GM13977 (cell line): Measurements from ENCODE around the gene NANS.

Experiments
- DNase-seq: peaks from one replicate; pipeline ENCODE4 v3.0.0; 2012; ENCODE audit warnings: low spot score
- in situ Hi-C: fragments of 300-500 bp; cut with MboI; formaldehyde crosslinking; loops from one replicate; pipeline ENCODE4 v1.12.0; 2022; ENCODE audit warnings: low sequenced_read_pairs, low pct_unique_long_range_greater_than_20kb, mixed read lengths, inconsistent platforms; ENCODE audit not compliant: unreplicated experiment
- TF ChIP-seq, protein P1 (sequence below): IDR thresholded peaks from 2 replicates; pipeline ENCODE4 v1.5.1; 2012; ENCODE audit warnings: mild to moderate bottlenecking, control low read depth; ENCODE audit not compliant: insufficient read depth; ENCODE audit errors: extremely low read depth, missing control alignments

The NANS gene, protein sequence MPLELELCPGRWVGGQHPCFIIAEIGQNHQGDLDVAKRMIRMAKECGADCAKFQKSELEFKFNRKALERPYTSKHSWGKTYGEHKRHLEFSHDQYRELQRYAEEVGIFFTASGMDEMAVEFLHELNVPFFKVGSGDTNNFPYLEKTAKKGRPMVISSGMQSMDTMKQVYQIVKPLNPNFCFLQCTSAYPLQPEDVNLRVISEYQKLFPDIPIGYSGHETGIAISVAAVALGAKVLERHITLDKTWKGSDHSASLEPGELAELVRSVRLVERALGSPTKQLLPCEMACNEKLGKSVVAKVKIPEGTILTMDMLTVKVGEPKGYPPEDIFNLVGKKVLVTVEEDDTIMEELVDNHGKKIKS

DNA sequence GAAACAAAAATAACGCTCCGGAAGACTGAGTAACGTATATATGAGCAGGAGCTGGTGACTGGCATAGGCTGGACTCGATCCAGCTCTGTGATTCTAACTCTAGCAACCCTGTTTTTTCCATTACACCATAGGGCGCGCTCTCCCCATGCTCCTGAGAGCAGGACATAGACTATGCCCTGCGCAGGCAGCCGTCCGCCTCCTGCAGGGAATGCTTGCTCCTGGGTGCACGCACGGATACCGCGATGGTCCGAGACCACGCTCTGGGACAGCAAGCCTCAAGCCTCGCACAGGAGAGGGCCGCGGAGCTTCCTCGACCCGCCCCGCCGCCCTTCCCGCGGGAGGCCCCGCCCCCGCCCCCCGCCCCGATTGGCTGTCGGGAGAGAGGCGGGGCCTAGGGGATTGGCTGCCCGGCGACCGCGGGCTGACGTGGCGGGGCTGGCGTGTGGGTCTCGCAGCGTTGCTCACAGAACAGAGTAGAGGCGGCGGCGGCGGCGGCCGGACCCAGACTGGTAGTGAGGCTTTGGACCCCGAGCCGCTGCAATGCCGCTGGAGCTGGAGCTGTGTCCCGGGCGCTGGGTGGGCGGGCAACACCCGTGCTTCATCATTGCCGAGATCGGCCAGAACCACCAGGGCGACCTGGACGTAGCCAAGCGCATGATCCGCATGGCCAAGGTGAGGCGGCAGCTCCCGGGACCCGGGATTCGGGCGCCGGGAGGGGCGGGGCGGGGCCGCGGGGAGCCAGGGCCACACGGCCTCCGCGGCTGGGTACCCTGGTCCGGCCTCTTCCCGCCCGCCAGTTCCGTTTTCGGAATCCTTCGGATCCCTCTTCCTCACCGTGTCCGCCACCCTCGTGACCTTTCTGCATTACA, at the start of gene NANS:
NANS (plus strand) TSS at position 464 of the 869 bp plus-strand sequence; CDS start at position 541, 77 bp downstream.
- in situ Hi-C loops = no loop called here

DNA sequence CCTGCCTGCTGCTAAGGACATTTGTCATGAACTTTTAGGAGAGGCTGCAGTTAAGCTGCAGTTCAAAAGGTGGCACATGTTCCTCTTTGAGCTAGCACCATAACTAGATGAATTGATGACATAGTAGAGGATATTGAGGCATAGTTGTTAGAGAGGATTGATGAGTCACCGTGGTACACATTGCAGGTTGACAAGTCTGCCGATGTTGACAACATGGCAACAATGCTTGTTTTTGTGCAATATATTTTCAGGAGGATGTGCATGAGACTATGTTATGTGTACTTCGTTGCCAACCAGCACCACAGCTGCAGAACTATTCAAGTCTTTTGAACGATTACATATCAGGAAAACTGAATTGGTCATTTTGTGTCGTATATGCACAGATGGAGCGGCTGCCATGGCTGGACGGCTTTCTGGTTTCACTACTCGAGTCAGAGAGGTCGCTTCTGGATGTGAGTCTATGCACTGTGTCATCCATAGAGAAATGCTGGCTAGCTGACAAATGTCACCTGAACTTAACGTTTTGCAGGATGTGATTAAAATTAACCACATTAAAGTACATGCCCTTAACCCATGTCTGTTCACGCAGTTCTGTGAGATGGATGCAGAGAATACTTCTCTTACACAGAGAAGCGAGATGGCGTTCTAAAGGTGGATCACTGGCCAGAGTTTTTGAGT, 49.1 kb upstream of the NANS start:
- TF ChIP-seq, protein P1, sequence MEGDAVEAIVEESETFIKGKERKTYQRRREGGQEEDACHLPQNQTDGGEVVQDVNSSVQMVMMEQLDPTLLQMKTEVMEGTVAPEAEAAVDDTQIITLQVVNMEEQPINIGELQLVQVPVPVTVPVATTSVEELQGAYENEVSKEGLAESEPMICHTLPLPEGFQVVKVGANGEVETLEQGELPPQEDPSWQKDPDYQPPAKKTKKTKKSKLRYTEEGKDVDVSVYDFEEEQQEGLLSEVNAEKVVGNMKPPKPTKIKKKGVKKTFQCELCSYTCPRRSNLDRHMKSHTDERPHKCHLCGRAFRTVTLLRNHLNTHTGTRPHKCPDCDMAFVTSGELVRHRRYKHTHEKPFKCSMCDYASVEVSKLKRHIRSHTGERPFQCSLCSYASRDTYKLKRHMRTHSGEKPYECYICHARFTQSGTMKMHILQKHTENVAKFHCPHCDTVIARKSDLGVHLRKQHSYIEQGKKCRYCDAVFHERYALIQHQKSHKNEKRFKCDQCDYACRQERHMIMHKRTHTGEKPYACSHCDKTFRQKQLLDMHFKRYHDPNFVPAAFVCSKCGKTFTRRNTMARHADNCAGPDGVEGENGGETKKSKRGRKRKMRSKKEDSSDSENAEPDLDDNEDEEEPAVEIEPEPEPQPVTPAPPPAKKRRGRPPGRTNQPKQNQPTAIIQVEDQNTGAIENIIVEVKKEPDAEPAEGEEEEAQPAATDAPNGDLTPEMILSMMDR = no peak
- DNase-seq = no peak
- in situ Hi-C loops = no loop called here

More for the DNA sequence above, at the start of gene NANS:
- DNase-seq = peak; percentile 98
- TF ChIP-seq, protein P1 = no peak

DNA sequence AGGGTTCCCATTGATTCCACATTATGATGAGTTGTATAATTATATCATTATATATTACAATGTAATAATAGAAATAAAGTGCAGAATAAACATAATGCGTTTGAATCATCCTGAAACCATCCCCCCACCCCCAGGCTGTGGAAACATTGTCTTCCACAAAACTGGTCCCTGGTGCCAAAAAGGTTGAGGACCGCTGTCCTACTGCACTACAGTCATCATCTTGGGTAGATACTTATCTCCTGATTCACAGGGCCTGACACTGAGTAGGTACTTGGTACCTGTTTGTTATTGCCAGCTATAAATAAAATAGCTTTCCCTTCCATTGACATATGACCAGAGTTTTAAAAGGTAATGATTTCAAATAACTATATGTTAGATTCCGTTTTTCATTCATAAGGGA, 47.8 kb upstream of the NANS start:
- in situ Hi-C loops = no loop called here
- no peak for DNase-seq
- TF ChIP-seq, protein P1 = no peak

DNA sequence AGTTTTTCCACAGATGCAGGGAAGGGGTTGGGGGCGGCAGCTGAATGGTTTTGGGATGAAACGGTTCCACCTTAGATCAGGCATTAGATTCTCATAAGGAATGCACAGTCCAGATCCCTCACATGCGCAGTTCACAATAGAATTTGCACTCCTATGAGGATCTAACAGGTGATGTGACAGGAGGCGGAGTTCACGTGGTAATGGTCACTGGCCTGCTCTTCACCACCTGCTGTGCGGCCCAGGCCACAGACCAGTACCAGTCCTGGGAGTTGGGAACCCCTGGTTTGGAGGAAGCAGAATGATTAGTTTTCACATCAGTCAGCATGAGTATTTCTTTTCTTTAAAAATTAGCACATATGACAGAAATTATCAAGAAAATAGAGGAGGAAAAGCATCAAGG, 47.1 kb upstream of the NANS start:
- TF ChIP-seq, protein P1 = no peak
- in situ Hi-C loops = no loop called here
- DNase-seq = no peak

DNA sequence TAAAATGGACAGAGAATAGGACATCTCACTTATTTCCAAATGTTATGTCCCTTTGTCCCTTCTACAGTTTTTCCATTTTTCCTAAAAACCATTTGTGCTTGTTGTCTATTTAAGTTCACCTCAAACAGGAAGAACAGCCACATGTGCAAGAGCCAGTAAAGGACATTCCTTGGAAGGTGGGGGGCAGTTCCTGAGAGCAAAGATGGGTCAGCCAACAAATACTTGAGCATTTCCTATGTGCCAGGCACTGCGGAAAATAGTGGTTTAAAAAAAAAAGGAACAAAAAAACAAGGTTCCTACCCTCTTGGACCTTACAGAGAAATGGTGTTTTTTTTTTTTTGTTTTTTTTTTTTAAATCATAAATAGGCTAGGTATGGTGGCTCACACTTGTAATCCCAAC, 46.6 kb upstream of the NANS start:
- DNase-seq = no peak
- TF ChIP-seq, protein P1 = no peak
- in situ Hi-C loops = no loop called here

DNA sequence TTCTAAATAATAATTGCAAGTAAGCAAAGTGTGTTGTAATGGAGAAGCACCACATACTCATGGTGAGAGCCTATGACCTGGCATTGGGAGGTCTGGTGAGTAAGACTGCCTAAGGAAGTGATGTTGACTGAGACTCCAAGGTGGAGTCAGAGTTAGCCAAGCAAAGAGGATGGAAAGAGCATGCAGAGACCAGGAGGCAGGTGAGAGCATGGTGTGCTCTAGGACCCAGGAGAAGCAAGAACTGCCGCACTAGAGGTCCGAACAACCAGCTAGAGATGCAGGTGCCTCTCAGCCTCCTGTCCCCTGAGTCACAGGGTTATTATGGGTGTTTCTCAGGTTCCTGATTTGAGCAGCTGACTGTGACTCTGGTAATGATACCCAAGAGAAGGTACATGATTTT, 46.1 kb upstream of the NANS start:
- DNase-seq = peak; percentile 33
- in situ Hi-C loops = no loop called here
- TF ChIP-seq, protein P1 = no peak
